IPS-11a (cell line): Measurements from ENCODE around the gene RIMBP2.

Source experiments
- H3K4me3 ChIP-seq: one replicate; pipeline ENCODE4 v1.5.1; 2013; ENCODE audit warnings: low read depth, low read length, control low read depth

RIMBP2 gene

DNA sequence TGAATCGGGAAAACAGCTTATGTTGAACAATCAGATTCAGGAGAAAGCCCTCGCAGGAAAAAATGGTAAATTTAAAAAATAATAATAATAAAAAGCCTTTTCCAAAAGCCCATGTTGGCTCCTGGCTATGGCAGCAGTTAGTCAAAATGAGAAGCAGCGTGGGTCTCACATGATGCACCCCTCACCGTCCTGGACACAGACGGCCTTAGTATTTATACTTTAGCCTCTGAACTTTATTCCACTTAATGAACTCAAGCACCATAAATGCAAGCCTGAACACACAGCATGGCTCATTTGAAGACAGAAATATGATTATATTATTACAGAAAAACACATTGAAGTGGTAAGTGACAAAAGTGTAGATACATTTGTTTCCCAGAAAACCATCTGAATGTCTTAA lies 160.9 kb downstream of the RIMBP2 start:
- H3K4me3 ChIP-seq, result no peak overlapping the region

DNA sequence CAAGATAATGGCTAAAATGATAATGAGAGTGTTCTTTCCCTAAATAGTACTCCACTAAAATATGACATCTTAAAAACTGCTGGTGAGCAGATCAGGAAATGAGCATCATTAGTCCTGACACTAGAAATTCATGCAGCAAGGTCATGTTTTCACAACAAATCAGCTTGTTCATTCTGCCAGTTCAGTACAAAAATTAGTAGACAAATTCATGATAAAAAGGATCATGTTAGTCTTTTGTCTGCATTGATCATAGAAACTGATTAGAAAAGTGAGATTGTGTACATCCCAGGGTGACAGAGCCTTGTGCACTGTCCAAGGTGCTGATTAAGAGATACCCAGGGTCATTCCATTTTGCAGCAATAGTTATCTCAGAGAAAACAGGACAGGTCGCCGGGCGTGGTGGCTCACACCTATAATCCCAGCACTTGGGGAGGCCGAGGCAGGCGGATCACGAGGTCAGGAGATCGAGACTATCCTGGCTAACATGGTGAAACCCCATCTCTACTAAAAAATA lies 163.6 kb downstream of the RIMBP2 start:
- H3K4me3 ChIP-seq, result no peak overlapping the region

DNA sequence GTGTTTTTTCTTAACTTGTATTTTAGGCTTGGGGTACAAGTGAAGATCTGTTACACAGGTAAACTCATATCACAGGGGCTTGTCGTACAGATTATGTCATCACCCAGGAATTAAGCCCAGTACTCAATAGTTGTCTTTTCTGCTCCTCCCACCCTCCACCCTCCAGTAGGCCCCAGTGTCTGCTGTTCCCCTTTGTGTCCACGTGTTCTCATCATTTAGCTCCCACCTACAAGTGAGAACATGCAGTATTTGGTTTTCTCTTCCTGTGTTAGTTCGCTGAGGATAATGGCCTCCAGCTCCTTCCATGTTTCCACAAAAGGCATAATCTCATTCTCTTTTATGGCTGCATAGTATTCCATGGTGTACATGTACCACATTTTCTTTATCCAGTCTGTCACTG lies 166.7 kb downstream of the RIMBP2 start:
- H3K4me3 ChIP-seq, result no peak overlapping the region

DNA sequence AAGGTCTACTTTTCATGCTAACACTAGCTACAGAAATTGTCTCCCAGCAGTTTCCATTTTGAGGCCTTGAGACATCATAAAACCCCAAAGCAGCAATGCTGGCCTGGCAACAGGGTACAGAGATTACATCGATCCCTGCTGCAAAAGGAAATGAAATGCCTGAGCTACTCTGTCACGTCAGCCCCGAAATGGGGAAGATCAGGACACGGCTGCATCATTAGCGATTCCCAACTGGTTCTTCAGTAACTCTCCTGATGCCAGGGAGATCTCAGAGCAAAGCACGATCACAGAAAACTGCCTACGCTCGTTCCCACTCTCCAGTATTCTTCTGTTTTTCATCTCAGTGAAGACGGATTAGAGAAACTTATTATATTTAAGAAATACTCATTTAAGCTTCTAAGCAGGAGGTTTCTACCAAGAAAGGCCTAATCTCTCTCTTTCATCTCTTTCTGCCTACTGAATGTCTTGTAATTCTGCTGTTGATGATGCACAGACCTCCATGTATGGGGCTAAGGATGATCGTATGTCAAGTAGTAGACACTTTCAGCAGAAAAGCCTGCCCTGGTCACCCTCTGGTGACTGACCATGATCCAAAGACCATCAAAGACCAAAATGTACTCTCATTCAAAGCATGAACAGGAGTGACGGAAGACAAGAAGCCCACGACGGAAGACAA lies 168.5 kb downstream of the RIMBP2 start:
- H3K4me3 ChIP-seq, result no peak overlapping the region

DNA sequence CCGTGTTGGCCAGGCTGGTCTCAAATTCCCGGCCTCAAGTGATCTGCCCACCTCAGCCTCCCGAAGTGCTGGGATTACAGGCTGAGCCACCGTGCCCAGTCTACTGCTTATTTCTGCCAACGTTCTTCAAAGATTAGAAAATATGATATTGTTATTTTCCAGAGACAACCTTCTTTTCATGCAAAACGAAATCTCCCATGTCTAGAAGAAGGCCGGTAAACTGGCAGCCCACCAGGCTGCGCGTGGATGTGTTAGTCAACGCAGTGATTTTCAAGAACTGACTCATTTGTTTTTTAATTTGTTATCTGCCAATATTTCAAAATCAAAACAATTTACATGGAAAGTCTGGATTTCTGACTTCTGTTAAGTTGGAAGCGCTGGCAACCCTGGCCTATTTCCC lies 169.6 kb downstream of the RIMBP2 start:
- no peak overlapping the region for H3K4me3 ChIP-seq

DNA sequence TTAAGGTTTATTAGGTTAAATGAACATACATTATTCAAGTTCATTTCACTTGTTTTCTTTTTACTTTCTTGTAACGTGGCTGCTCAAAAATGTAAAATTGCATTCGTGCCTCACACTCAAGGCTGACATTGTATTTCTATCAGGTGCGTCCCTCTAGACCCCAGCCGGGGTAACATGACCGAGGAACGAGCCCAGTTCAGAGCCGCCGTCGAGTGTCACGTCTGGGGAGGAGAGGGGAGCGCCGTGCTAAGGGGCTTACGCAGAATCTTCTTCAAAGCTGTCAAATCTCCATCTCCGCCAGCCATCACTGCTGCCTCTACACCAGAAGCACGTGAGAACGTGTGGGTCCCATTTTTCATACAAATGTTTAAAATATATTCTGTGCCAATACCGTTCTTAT lies 170.6 kb downstream of the RIMBP2 start:
- H3K4me3 ChIP-seq, result no peak overlapping the region

DNA sequence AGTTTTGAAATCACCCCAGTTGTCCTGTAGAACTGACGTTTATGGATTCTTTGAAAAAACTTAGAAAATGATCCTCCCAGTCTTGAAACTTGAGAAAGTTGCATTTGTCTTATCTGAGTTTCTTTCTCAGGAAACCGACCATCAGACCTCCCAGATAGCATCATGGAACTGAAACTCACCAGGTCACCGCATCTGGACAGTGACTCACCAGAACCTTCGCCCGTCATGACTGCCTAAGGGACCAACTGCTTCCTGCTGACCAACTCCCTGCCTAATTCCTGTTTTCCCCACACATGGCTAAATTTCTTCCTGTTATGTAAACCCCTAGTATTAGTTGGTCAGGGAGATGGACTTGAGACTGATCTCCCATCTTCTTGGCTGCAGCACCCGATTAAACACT lies 175.7 kb downstream of the RIMBP2 start:
- no peak overlapping the region for H3K4me3 ChIP-seq

DNA sequence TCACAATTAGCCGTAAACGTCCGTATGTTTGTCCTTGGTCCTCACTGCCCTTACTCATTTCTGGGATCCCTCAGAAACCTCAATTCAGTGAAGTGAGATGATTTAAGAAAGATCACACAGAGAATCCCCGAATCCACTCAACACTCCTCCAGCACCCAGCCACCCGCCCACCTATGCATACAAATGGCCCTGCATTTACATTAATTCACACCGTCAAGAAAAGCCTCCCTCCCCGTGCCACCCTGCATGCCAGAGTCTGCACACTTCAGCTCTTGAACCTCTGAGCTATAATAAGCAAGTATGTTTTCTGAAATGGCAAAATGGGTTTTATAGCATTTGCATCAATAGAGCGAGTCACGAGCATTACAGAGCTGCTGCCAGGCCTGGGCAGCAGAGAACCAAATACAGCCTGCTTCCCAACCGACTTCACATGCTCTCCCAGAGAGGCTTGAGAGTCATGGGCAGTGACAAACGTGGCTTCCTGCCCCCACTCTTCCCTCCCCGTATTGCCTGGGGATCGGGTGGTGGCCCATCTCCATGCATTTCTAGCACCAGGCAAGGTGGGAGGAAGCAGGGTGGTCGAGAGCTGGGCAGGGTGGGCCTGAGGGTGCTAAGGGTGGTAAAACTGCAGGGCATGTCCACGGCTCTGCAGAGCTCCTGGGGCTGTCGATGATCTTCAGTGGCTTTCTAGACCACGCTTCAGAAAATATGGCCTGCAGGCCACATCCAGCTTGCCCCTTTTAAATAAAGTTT lies 177.6 kb downstream of the RIMBP2 start:
- no peak overlapping the region for H3K4me3 ChIP-seq

DNA sequence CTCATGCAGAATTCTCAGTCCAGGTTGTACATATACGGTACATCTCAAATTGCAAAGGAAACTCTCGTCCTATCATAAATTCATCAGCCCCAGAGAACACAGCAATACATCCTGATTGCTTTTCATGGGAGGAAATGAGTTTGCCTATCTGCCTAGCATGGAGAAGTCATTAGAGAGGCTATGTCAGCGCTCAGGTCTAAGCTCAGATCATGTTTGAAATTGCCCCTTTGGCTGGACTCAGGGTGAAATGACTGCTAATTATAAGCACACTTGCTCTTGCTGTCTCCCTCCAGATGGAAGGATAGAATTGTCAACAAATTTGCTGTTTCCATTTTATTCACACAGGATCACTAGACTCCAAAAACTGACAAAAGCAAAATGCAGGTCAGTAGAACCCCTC lies 178.4 kb downstream of the RIMBP2 start:
- no peak overlapping the region for H3K4me3 ChIP-seq

DNA sequence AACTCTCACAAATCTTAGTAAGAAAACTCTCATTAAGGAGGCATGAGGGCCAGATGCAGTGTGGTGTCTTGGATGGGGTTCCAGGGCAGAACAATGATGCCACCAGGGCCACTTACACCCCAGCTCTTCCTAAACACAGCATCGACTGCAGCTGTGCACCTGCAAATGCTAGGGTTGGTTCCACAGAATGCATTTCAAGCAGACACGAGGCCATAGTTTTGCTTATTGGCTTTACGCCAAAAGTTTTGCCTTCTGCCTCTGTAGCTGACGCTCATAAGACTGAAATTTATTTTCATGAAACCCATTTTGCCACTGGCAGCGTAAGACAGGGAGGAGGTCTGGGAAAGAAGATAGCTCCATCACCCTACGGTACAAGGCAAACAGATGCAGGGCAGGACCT lies 179.0 kb downstream of the RIMBP2 start:
- no peak overlapping the region for H3K4me3 ChIP-seq

DNA sequence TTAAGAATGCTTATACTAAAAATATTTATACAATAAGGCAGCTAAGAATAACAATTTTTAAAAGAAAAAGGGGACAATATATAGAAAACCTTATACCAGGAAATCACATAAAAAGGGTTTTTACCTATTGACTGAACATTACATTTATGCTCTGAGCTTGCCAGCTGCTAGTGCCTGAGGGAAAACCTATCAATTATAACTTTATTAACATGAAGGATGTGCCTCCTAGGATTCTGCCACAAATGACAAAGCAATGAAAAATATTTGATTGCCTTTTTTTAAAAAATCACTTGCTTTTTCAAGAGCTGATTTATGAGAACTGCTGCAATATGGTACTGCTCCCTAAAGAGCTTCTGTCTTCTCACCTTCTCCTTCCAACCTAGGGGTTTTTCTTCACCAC lies 185.7 kb downstream of the RIMBP2 start:
- no peak overlapping the region for H3K4me3 ChIP-seq

DNA sequence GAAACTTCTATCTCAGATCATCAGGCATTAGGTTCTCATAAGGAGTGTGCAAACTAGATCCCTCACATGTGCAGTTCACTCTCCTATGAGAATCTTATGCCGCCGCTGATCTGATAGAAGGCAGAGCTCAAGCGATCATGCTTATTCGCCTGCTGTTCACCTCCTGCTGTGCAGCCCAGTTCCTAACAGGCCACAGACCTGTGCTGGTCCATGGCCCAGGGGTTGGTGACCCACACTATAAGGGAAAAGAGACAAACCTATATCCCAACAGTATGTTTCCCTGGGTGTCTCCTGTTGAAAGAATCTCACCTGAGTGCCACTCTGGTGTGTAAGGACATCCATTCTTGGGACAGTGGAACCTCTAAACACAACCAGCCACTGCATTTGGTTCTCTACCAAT lies 186.3 kb downstream of the RIMBP2 start:
- H3K4me3 ChIP-seq, result no peak overlapping the region

DNA sequence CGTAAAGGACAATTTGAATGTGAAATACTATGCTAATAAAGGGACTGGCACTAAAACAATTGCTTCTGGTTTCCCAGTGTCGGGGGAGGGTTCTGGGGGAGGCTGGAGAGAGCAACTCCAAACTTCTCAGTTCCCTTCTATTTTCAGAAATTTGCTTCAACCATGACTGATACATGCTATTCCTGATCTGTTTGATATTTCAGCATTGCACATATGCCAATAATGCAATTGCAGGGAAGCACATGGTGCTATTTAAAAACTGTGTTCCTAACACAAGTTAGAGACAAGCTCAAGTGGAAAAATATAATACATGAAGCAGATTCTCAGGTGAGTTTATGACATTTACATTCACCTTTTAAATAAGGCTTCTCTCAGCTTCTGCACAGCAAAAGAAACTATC lies 188.9 kb downstream of the RIMBP2 start:
- no peak overlapping the region for H3K4me3 ChIP-seq

DNA sequence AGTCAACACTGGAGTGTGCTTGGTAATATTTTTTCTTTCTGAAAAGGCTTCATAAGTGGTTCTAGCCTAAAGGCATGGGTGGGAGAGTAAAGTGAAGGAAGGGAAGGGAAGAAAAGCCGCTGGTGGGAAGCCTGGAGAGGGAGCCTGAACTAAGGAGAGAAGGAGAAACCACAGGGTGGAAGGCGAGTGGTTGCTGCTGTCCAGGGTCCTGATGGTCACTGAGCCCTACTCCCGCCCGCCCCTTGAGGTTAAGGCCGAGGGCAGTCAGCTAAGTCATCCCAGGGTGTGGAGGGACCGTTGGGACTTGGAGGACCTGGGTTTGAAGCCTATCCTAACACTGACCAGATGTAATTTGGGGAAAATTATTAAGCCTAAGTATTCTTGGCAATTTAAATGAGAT lies 189.3 kb downstream of the RIMBP2 start:
- H3K4me3 ChIP-seq, result no peak overlapping the region

DNA sequence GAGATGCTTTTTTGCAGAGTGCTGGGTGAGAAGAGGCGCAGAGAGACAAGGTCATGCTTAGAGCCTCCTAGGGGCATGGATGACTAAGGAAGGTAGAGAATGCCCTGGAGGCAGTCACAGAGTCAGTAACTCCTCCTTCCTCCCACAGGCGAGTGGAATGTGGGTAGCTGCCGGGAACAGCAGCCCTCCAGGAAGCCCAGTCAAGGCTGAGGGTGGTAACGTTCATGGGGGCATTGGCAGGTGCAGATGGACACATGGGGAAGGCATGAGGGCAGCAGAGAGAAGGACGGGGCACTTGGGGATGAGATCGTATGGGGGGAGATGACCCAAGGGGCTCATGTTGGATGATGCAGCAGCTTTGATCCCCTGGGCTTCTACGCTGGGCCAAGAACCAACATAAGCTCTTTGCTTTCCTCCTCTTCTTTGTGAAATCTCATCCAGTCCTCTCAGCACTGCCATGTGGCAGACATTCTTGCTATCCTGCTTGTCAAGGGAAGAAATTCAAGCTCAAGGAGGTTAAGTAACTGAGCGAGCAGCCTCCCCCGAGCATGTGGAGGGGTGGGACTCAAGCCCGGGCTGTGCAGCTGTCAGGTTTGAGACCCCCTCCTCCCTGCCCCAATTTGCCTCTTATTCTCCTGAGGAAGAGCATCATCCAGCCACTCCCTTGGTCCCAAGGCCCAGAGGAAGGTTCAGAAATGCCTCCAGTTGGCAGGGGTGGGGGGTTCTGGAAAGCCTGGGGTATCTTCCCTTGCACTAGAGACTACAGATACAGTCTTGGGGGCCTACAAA lies 190.5 kb downstream of the RIMBP2 start:
- H3K4me3 ChIP-seq, result no peak overlapping the region

DNA sequence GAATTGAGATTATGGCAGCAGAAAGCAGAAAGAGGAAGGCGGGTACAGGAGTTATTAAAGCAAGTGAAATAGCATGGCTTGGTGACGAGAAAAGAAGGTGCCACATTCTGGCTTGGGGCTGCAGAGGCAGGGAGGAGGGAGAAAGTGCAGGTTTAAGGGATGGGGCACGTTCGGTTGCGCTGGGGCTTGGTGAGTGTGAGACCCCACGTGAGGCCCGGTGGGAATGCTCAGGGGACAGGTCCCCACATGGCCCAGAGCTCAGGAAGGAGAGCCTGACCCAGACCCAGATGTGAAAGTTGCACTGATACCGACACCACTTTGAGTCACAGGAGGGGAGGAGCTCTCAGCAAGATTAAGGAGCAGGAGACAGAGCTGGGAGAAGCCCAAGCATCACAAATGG lies 191.3 kb downstream of the RIMBP2 start:
- no peak overlapping the region for H3K4me3 ChIP-seq

DNA sequence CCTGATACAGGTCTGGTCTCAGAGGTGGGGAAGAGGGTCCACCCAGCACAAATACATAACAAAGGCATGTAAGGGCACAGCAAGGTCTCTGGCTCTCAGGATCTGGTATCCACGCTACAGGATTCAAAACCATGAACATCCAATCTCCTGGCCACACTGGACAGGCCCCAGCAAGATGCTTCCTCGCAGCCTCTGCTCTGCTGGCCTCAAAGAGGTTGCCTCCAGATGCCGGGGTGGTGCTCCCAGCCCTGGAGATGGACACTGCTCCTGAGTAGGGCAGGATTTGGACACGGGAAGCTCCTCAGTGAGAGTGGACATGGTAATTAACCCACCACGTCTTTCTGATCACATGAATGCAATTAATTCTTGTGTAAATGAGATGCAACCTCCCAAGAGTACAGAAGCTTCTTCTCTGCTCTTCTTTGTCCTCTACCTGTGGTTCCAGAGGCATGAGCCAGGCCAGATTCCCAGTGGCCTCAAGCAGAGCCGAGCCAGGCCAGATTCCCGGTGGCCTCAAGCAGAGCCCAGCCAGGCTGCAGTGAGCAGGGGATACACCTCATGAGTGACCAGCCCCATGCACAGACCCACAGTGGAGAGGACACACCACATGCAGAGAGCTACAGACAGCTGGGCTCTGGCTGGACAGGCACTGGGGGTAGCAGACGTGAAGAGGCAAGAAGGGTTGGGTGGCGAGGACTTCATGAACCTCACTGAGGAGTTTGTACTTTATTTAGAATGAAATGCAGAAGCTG lies 192.1 kb downstream of the RIMBP2 start:
- H3K4me3 ChIP-seq, result no peak overlapping the region

DNA sequence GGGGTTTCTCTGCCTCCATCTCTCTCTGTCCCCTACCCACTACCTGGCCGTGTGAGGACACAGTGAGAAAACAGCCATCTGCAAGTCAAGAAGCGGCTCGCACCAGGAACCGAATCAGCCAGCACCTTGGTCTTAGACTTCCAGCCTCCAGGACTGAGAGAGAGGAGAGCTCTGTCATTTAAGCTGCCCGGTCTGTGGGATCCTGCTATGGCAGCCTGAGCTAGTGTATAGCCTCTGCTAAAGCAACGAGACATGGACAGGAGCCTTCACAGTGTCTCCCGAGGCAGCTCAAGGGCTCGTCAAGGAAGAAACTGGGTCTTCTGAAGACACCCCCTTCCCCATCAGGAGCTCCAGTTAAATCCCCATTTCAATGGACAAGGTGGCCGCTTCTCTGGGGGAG lies 192.9 kb downstream of the RIMBP2 start:
- no peak overlapping the region for H3K4me3 ChIP-seq

DNA sequence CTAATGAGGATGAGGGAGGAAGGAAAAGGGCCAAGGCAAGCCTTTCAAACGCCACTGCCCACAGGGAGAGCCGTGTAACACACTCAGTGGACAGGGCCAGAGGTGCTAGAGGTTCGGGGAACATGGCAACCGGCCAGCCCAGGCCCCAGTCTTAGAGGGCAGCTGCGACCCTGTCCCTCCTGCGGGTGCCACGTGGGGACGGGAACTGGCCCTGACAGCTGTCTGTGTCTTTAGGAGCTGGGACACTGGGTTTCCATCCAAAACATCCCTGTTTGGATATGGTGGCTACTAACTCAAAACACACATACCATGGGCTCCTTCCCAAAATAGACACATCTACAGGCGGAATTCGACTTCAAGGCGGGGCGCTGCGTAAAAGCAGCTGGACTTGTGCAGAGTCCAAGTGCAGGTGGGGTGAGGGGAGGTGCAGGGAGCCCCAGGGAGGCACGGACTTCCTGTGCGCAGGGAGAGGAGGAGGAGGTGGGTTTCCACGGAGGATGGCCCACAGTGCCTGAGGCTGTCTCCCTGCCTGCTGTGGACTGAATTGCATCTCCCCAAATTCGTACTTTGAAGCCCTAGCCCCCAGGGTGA lies 193.8 kb downstream of the RIMBP2 start:
- no peak overlapping the region for H3K4me3 ChIP-seq

DNA sequence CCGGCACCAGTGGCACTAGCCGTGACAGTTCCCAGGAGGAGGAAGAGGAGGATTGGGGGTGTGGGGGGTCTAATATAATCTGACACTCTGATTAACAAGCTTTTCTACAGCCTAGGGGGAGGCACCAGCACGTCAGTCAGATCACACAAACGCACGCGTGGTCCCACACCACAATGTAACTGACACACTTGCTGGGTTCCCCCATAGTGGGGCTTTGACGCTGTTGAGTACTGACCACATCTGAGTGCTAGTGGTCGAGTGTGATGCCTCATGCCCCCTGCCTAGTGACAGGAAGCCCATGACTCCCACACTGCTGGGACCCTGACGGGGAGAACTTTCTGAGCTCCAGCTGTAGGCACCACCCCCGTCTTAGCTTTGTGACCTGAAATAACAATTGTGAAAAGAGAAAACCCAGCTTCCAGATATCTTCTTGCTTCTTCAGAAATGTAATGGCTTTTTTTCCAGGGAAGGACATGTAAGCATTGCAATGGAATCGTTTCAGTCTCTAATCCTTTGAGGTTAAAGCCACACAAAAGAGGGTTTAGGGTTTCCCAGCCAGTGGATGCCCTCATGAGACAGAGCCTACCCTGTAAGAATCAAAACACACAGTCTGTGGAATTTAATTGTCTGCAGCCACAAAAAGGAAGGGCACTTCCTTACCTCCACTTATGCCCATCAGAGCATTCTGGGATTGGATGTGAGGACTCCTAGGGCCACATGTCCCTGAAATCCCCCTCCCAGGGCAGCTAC lies 194.5 kb downstream of the RIMBP2 start:
- H3K4me3 ChIP-seq, result no peak overlapping the region
